HG03521 (cell line): ENCODE measurements around the gene PTK6.
"Not testable (repeated sequence)": the region's sequence is repeated elsewhere in the genome, so short reads cannot be mapped to it uniquely, and the experiment has no call there.

ENCODE experiments used
- ATAC-seq: cut with Tn5 transposase; IDR thresholded peaks from one replicate; pipeline ENCODE4 v1.9.1; 2021; ENCODE audit warnings: mild to moderate bottlenecking, moderate library complexity; ENCODE audit not compliant: unreplicated experiment

Gene PTK6

DNA sequence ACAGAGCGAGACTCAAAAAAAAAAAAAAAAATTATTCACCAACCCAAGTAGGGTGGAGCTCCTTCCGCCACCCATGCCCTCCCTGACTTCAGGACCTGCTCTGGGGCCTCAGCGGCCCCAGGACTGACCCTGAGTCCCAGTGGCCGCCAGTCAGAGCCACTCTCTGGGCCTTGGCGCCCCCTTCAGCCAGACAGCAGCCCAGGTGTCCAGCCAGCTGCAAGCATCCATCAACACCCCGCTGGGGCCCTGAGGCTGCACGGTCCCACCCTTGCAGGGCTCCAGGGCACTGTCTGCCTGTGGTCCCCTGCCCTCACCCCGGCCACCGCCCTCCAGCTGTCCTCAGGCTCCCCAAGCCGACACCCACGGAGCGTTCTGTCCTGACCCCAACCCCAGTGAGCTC, 53.3 kb downstream of the PTK6 start:
- no peak for ATAC-seq

DNA sequence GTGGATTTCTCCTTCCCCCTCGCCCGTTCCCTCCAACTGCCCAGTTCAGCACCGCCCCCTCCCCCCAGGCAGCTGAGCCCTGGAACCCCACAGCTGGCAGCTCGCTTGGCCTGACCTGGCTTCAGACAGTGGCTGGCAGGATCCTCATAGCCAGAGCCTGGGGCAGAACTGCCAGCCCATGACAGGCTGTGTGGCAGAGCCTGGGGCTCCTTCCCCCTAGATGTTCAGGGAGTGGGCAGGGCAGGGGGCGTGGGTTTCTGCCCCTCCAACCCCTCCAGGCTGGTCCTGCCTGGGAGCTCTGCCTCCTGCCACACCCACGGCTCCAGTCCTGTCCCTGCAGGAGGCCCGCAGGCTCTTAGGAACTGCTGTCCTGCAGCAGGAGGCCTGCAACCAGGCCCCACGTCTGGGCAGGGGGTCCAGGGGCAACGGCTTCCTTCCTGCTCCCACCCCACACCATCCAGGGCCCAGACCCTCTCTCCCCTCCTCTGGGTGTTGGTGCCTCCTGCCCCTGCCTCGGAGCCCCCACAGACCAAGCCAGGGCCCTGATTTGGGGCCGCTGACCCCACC, 55.1 kb downstream of the PTK6 start:
- ATAC-seq: no peak

DNA sequence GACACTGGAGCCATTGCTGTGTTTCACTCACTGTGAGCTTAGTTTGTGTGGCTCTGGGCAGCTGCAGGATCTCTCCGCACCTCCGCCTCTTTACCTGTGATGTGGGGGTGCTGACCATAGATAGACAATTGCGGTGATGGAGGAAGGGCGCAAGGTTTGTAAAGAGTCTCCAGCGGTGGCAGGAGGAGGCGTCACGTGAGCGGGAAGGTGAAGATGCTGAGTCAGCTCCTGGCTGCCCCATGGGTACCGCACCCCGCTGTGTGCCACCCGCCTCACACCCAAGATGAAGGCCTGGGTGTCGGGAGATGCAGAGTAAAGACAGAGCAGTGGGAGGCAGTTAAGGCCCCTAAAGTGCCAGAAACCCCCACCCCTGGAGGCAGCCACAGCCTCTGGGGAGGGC, 55.7 kb downstream of the PTK6 start:
- no peak for ATAC-seq

DNA sequence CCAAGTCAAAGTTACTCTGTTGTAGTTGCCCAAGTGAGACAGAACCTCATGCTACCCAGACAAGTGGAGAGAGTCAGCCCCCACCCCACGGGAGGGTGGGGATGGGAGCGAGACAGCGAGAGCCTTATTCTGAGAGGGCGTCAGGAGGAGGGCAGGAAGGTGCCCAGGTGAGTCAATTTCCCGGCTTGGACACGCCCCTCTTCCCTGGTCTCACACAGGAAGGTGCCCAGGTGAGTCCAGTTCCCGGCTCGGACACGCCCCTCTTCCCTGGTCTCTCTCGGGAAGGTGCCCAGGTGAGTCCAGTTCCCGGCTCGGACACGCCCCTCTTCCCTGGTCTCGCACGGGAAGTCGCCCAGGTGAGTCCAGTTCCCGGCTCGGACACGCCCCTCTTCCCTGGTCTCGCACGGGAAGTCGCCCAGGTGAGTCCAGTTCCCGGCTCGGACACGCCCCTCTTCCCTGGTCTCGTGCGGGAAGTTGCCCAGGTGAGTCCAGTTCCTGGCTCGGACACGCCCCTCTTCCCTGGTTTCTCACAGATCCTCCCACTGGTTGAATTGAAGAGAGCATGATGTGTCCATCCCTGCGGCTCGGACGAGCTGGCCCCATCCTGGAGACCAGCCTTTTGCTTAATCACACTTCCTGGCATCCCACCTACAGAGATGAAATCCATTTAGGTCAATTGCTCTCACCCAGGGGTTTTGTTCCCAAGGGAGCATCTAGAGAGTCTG, 57.3 kb downstream of the PTK6 start:
- ATAC-seq: not testable (repeated sequence)

DNA sequence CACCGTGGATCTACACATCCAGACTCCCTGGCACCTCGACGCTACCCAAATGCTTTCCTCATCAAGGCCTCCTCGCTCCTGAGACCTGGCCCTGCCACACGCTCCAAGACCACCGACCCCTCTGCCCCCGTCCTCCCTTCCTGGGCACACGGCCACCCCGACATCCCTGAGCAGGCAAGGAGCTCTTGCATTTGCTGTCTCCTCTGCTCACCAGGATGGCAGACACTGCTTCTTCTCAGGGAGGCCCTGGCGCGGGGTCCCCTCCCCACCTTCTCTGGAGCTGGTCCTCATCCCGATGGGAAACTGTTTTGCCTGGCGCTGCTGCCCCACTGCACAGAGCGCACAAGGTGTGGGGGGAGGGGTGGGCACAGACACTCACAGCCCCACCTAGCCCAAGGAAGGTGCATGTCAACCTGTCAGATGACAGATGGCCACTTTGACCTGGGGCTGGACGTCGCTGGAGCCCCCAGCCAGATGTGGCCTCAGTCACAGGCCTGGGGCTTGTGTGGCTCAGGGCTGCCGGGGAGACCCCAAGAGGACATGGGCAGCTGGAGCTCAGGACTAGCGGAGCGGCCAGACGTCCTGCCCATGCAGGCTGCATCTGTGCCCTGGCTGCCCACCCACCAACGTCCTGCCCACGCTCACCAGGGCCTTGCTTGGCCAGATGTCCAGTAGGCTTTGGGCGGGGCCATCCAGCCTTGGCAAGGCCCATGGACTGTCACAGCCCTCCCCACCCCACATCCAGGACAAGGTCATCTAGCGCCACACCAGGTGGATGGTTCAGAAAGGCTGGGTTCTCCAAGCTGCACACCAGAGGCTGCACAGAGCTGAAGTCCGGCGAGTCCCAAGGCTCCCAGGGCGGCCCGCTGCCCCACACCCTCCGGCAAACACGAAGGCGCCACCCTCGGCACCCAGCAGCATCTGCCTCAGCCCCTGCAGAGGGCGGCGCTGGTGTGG, 58.6 kb downstream of the PTK6 start:
- ATAC-seq: no peak
